Activated naive CD8-positive, alpha-beta T cell treated with anti-CD3 and anti-CD28 coated beads, Interleukin-2, amount 50 U/mL, for 16 hours (primary cell): ENCODE data around the gene DACT1.
"Not testable (repeated sequence)": the region's sequence is repeated elsewhere in the genome, so short reads cannot be mapped to it uniquely, and the experiment has no call there.

ENCODE experiments used
- DNase-seq: peaks from one replicate; pipeline ENCODE4 v3.0.0-alpha.2; 2020; ENCODE audit warnings: low read depth, low spot score

The DACT1 gene, protein sequence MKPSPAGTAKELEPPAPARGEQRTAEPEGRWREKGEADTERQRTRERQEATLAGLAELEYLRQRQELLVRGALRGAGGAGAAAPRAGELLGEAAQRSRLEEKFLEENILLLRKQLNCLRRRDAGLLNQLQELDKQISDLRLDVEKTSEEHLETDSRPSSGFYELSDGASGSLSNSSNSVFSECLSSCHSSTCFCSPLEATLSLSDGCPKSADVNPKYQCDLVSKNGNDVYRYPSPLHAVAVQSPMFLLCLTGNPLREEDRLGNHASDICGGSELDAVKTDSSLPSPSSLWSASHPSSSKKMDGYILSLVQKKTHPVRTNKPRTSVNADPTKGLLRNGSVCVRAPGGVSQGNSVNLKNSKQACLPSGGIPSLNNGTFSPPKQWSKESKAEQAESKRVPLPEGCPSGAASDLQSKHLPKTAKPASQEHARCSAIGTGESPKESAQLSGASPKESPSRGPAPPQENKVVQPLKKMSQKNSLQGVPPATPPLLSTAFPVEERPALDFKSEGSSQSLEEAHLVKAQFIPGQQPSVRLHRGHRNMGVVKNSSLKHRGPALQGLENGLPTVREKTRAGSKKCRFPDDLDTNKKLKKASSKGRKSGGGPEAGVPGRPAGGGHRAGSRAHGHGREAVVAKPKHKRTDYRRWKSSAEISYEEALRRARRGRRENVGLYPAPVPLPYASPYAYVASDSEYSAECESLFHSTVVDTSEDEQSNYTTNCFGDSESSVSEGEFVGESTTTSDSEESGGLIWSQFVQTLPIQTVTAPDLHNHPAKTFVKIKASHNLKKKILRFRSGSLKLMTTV

DNA sequence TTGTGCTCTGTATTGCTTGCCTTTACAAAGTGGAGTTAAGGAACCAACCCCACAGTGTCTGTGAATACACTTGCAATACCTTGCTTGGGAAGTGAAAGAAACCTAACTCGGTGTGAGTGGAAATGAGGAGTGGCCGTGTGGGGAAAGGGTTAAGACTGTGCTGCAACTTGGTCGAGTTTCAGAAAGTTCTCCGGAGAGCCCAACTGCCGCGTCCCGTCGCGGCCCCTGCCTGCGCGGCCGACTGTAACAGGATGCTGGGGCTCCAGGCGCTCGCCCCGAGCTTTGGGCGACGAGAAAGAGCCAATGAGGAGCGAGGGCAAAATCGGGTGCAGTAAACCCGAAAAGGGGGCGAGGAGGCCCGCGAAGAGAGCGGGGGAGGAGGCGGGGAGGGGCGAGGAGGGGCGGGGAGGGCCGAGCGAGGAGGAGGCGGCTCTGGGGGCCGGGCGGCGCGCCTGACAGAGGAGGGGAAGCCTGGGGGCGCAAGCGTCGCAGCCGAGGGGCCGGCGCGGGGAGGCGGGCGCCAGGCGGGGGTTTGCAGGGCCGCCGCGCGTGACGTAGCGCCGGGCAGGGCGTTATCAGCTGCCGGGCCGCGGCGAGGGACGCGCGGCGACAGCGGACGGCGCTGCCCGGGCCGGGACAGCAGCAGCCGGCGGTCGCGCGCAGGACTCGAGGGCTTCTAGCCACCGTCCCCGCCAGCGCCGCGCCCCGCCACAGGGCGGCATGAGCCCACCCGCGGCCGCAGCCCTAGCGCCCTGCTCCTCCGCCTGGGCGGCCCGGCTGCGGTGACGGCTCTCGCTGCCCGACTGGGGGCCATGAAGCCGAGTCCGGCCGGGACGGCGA is at the start of gene DACT1:
Gene DACT1 (plus strand): TSS at position 572 of the 840 bp plus-strand sequence. CDS start 241 bp downstream, at position 813.
- no peak for DNase-seq

GRCh38 chr14:58588321-58588720 is 49.4 kb upstream of the DACT1 start:
- DNase-seq, result not testable (repeated sequence)

- DNase-seq, result no peak
Measured at GRCh38 chr14:58593977-58594376, 43.8 kb upstream of the DACT1 start.

- no peak for DNase-seq
Measured at GRCh38 chr14:58597041-58597440, 40.7 kb upstream of the DACT1 start.

DNA sequence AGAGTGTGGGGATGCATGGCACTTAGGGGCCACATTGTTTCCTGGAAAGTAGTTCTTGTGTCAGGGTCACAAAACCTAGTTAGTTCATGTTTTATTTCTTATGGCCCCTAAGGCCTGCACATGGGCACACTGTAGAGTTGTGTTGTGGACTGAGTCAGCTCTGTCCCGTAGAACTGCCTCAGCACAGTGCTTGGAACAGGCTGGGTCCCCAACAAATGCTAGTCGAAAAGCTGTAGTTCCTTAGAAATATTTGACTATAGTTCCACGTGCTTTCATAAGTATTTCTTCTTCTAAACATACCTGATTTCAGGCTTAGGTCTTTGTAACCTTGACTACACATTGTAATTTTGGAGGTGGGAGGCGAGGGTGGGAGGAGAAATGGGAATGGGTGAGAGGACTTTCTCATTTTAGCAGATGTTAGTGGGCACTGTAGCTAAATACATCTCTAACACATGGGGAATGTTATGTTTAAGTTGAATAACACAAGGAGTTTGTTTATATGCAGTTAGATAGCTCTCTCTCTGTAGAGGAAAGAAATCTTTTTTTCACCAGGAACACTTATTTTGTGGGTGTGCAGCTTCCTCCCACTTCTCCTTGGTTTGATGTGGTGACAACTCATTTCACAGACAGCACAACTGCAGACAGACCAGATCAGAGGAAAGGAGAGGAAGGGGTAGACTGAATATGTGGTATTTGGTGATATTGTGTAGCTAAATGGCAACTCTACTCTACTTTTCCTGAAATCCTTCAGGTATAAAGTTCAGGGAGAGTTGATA is 39.5 kb upstream of the DACT1 start:
- DNase-seq, result no peak

GRCh38 chr14:58598804-58599525 is 38.8 kb upstream of the DACT1 start:
- no peak for DNase-seq

DNA sequence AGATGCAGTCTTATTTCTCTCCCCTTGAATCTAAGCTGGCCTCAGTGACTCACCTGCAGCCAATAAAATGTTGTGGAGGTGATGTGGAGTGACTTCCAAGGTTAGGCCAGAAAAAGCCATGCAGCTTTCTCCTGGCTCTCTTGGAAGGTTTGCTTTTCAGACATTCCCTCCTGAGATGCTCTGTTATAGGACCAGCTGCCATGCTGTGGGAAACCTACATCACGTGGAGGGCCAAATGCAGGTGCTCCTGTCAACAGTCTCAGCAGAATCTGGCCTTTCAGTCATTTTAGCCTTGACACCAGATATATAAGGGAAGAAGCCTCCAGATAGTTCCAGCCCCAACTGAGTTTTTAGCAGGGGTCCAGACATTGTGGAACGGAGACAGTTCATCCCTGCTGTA is 38.1 kb upstream of the DACT1 start:
- DNase-seq, result no peak

DNA sequence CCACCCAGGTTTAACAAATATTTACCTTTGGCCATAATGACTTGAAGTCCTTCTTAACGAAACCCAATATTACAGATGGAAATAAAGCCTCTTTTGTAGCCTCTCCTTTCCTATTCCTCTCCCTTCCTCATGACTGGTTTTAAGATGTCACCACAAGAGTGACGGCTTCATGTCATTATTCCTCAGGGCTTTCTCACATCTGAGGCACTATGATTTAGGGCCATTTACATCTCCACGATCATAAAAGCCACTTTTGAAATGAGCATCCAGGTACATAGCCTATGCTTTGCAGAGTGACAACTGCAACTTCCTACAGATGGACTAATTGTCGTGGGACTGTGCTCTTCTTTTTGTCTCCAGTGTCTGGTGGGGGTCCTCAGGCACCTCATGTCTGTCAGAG is 32.3 kb upstream of the DACT1 start:
- DNase-seq, result no peak

- no peak for DNase-seq
Measured at GRCh38 chr14:58607131-58607951, 30.4 kb upstream of the DACT1 start.

DNA sequence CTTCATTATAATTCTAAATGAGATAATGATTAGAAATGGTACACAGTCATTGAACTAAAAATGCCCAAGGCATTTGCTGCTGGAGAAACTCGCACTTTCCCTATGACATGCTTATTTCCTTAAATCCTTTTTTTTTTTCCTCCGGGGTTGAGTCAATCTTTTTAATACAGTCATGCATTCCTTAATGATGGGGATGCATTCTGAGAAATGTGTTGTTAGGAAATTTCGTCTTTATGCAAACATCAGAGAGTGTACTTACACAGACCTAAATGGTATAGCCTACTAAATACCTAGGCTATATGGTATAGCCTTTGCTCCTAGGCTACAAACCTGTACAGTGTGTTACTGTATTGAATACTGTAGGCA is 29.8 kb upstream of the DACT1 start:
- DNase-seq, result no peak

GRCh38 chr14:58617619-58618018 is 20.1 kb upstream of the DACT1 start:
- DNase-seq, result no peak

GRCh38 chr14:58620011-58620410 is 17.8 kb upstream of the DACT1 start:
- DNase-seq, result no peak

GRCh38 chr14:58625438-58625837 is 12.3 kb upstream of the DACT1 start:
- DNase-seq, result no peak

GRCh38 chr14:58626431-58626831 is 11.3 kb upstream of the DACT1 start:
- no peak for DNase-seq

DNA sequence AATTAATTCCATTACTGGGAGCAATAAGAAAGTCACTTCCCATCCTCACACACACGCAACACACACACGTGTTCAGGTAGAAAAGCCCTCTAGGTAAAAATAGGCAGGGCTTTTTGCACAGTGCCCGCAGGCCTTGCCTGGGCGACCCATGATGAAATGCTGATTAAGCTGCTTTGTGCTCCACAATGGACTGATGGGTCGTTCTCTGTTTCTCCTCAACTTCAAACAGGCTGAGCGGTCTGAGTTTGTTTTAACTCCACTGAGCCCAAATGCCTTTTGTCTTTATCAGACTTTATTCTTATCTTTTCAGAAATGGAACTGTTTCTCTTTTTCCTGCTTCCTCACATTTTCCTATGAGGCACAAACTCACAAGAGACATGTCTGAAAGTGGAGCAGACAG is 9.4 kb upstream of the DACT1 start:
- DNase-seq, result no peak

DNA sequence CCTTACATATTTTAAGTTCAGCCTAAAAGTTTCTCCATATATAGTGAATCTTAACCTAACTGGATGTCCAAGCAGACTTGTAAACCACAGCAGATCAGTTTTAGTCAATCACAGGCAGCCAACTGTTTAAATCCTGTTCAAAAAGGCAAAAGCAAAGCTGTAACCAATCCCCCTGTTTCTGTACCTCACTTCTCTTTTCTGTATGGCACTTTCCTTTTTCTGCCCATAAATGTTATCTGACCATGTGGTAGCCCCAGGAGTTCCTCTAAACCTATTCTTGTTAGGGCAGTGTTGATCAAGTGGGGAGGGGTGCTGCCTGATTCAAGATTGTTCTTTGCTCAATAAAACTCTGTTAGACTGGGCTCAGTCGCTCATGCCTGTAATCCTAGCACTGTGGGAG is 8.5 kb upstream of the DACT1 start:
- no peak for DNase-seq

DNA sequence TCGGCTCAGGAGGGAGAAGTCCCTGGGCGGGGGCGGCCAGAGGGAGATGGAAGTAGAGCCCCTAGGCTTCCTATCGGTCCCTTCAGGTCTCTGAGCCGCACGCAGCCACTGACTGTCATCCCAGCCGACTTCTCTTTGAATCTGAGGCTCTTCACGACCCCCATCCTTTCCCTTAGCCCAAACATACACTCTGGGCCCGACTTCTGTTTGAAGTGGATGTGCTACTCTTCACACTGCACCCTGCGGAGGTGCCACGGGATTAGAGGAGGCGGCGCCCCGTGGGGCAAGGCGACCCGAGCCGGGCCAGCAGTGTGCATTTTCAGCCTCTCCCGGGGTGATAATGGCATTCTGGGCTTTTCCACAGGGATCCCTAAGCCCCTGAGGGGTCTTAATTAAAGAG is 6.0 kb upstream of the DACT1 start:
- DNase-seq, result no peak

DNA sequence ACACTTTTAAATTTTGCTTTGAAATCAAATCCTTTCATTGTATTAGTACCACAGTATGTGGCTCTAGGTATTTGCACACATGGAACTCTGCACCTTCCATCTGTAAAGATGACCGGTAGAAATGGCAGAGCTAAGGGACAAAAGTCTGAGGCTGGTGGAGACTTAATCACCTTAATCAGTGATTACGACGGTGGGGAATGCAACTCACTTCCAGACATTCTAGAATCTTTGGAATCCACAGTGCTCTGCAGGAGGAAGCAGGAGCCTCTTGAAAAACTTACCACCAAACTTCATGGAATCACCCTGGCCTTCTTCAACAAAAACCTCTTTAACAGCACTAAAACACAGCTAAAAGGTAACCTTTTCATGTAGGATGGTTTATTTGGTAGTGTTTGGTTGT is 3.9 kb upstream of the DACT1 start:
- no peak for DNase-seq

- no peak for DNase-seq
Measured at GRCh38 chr14:58634406-58635090, 3.2 kb upstream of the DACT1 start.
